Measurements from ENCODE around the gene OGFR.

GRCh38 chr20:62784497-62784896 is 20.1 kb upstream of the OGFR start:
- no peak for TF ChIP-seq POLR2A (IDR thresholded peaks at IDR 0.05; ENCODE audit: low read length)
- TF ChIP-seq GATA1 (IDR thresholded peaks at IDR 0.05; ENCODE audit: low read depth, low read length), result no peak

All from erythroblast (primary cell).